Neutrophil (primary cell): ENCODE measurements around the gene C9orf43.

Experiments used
- H3K27ac ChIP-seq: fragments of 200-600 bp; sonication (generic); 2 replicates; pipeline ENCODE4 v1.5.1; 2016; ENCODE audit warnings: mild to moderate bottlenecking, moderate library complexity
- H3K27me3 ChIP-seq: fragments of 200-600 bp; sonication (generic); 2 replicates; pipeline ENCODE4 v1.6.0; 2016; ENCODE audit warnings: mild to moderate bottlenecking
- H3K36me3 ChIP-seq: fragments of 200-600 bp; sonication (generic); 2 replicates; pipeline ENCODE4 v1.5.1; 2017
- H3K4me1 ChIP-seq, 2 experiments: fragments of 200-600 bp in 1 of 2; sonication (generic) in 1 of 2; 1 replicate in 1 of 2; 2 replicates in 1 of 2; pipeline versions ENCODE4 v1.5.1 to v1.6.1; 2013 to 2016; ENCODE audit warnings: low read depth in 1 of 2, low read length in 1 of 2, mild to moderate bottlenecking in 1 of 2, moderate library complexity in 1 of 2; ENCODE audit not compliant: control insufficient read depth in 1 of 2, insufficient read depth in 1 of 2
- H3K4me3 ChIP-seq, 2 experiments: fragments of 200-600 bp in 1 of 2; sonication (generic) in 1 of 2; 1 replicate in 1 of 2; 2 replicates in 1 of 2; pipeline ENCODE4 v1.5.1; 2013 to 2016; ENCODE audit warnings: low read depth in 1 of 2, low read length in 1 of 2, mild to moderate bottlenecking in 1 of 2, moderate library complexity in 1 of 2
- H3K9me3 ChIP-seq: fragments of 200-600 bp; sonication (generic); 2 replicates; pipeline ENCODE4 v1.5.1; 2016
- TF ChIP-seq, protein P1 (sequence below): fragments of 200-600 bp; sonication (generic); IDR thresholded peaks from 2 replicates; pipeline ENCODE4 v1.5.1; 2016; ENCODE audit warnings: antibody characterized with exemption

C9orf43 gene

DNA sequence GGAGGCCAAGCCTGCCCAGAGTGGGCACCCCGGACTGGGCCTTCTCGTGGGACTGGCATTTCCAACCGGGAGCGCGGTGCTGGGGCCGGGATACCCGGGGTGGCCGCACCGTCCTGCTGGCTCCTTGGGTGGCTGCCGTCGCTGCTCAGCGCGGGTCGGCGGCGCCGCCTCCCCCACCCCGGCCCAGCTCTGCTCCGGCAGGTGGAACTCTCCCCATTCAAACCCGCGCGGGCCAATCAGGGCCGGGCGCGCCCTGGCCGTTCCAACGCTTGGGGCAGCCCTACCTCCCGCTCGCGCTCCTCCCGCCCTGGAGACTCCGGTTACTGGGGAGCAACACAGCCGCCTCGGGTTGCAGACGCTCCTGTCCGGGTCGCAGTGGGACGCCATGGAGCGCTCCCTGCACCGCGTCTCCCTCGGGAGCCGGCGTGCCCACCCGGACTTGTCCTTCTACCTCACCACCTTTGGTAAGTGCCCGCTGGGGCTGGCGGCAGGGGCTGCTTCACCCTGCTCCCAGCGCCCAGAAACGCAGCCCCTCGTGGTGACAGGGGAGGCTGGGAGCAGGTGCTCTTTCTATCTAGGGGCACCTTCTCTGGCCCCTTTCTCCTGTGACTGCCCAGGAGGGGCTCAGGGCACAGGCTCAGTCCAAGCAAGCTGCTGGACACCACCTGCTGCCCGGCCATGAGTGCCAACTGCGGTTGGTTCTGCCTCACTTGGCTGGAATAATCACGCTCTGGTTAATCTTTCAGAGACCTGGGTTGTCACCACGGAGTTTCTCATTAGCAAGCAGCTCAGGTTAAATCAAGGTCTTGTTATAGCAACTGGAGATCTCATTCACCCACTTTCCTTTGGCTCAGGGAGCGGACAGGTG is 53.1 kb downstream of the C9orf43 start, which contains the start of gene RGS3:
TSS of gene RGS3 (plus strand) at position 310 of the 868 bp plus-strand sequence. CDS start at position 386, 76 bp downstream.
- Histone ChIP-seq H3K4me3 (no peak within 1 kb of the TSS), H3K36me3 (no peaks in the 10 kb centered on the region), H3K9me3 (no peaks in the 10 kb centered on the region), H3K27ac (no peak within 1 kb of the TSS), H3K4me1 (no peaks in the 10 kb centered on the region), H3K27me3 (no peaks in the 10 kb centered on the region)
- TF ChIP-seq, protein P1, sequence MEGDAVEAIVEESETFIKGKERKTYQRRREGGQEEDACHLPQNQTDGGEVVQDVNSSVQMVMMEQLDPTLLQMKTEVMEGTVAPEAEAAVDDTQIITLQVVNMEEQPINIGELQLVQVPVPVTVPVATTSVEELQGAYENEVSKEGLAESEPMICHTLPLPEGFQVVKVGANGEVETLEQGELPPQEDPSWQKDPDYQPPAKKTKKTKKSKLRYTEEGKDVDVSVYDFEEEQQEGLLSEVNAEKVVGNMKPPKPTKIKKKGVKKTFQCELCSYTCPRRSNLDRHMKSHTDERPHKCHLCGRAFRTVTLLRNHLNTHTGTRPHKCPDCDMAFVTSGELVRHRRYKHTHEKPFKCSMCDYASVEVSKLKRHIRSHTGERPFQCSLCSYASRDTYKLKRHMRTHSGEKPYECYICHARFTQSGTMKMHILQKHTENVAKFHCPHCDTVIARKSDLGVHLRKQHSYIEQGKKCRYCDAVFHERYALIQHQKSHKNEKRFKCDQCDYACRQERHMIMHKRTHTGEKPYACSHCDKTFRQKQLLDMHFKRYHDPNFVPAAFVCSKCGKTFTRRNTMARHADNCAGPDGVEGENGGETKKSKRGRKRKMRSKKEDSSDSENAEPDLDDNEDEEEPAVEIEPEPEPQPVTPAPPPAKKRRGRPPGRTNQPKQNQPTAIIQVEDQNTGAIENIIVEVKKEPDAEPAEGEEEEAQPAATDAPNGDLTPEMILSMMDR: no peak

DNA sequence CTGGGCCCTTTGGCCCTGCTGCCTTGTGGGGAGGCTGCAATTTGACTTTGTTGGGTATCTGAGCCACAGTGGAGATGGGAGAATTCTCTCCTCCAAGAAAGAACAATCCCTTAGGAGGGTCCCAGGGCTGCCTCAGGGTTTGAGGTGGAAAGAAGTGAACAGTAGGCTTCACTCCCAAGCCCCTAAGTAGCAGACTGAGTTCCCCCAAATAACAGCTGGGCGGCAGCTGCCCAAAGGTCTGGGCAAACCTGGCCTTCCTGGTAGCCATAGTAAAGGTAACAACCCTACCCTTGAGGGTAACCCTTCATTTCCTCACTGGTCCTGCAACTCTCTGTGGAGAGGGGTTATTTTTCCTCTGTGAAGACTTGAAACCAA is 53.7 kb downstream of the C9orf43 start:
- Histone ChIP-seq H3K4me3 (no peak overlapping the region), H3K27ac (no peak overlapping the region), H3K9me3 (no peaks in the 10 kb centered on the region), H3K36me3 (no peaks in the 10 kb centered on the region), H3K4me1 (no peaks in the 10 kb centered on the region), H3K27me3 (no peaks in the 10 kb centered on the region)
- TF ChIP-seq, protein P1: no peak

DNA sequence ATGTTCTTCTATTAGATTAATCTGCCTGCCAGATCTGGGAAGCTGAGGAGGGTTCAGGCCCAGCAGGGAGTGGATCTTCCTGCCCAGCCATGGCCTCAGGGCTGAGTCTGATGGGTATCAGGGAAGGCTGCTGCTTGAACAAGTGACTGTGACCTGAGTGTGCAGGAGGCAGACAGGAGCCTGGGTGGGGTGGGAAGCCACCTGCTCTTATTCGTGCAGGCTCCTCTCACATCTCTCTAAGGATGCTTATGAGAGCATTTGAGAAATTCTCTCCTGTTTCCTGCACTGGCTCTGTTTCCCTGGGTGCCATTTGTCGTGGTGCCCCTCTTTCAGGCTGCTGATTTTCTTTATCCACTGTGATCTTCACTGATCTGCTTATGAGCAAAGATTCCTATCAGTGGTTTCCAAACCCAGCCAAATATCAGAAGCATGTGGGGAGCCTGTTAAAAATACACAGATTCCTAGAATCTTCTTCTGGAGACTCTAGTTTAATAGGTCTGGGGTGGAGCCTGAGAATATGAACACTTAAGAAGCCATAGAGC is 55.1 kb downstream of the C9orf43 start:
- no peaks in the 10 kb centered on the region for H3K4me1 ChIP-seq
- H3K4me3 ChIP-seq: no peak overlapping the region
- H3K9me3 ChIP-seq: no peaks in the 10 kb centered on the region
- no peak overlapping the region for H3K27ac ChIP-seq
- no peaks in the 10 kb centered on the region for H3K36me3 ChIP-seq
- no peaks in the 10 kb centered on the region for H3K27me3 ChIP-seq
- TF ChIP-seq, protein P1: no peak

DNA sequence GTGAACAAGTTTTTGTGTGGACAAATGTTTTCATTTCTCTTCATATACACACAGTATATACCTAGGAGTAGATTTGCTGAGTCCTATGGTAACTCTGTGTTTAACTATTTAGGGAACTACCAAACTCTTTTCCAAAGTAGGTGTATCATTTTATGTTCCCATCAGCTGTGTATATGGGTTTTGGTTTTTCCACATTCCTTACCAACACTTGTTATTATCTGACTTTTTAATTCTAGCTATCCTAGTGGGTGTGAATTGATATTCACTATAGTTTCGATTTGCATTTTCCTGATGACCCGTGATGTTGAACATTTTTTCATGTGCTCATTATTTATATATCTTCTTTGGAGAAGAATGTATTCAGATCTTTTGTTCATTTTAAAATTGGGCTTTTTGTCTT is 56.6 kb downstream of the C9orf43 start:
- Histone ChIP-seq H3K4me1 (no peaks in the 10 kb centered on the region), H3K9me3 (no peaks in the 10 kb centered on the region), H3K4me3 (no peak overlapping the region), H3K27ac (no peak overlapping the region), H3K36me3 (no peaks in the 10 kb centered on the region), H3K27me3 (no peaks in the 10 kb centered on the region)
- TF ChIP-seq, protein P1: no peak

DNA sequence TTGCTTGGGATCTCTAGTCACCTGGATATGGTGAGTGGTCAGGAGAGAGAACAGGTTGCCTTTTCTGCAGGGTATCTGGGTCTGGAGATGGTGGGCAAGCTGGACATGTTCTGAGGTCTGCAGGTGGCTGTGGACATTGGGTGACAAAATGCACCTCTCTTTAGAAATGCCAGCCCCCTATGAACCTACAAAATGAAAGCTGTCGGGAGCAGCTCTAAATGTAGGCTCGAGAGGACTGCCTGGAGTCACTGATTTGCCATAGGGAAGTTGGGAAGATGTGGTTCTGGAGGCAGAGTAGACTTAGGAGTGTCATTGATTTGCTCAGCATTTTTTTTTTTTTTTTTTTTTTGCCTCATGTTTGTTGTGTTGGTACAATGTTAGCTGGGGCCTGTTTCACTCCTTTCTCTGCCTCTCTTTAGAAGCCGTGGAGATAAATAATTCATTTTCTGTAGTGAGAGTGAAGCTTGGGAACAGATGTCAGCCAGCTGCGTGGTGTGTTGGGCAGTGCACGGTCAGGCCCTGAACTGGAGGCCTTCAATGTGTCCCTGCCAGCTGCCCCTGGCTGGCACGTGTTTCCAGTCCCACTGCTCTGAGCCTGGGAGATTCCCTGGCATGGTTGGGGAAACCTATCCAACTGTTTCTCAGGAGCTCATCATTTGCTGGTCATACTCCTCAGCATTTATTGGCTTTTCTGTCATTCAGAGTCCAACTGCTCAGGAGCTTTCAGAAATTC is 58.3 kb downstream of the C9orf43 start:
- no peaks in the 10 kb centered on the region for H3K27me3 ChIP-seq
- no peak overlapping the region for H3K27ac ChIP-seq
- no peaks in the 10 kb centered on the region for H3K9me3 ChIP-seq
- TF ChIP-seq, protein P1: no peak
- H3K36me3 ChIP-seq: no peaks in the 10 kb centered on the region
- H3K4me3 ChIP-seq: no peak overlapping the region
- H3K4me1 ChIP-seq: no peaks in the 10 kb centered on the region
